RWPE2 (cell line): ENCODE results near the gene MITF.

Experiments used
- ATAC-seq: fragments of 200-7000 bp; cut with Tn5 transposase; 3 replicates; pipeline ENCODE4 v1.9.1; 2021; ENCODE audit warnings: low read depth
- DNase-seq: peaks from one replicate; pipeline ENCODE4 v3.0.0-alpha.2; 2020; ENCODE audit warnings: low spot score
- H3K27ac ChIP-seq: fragments of 450-650 bp; 2 replicates; pipeline ENCODE4 v1.5.1; 2017; ENCODE audit warnings: mild to moderate bottlenecking; ENCODE audit not compliant: poor library complexity, severe bottlenecking
- H3K27me3 ChIP-seq: fragments of 250-450 bp; sonication (Bioruptor Pico); 2 replicates; pipeline ENCODE4 v1.5.1; 2021; ENCODE audit warnings: mild to moderate bottlenecking, moderate library complexity; ENCODE audit not compliant: insufficient read depth, poor library complexity, severe bottlenecking
- H3K36me3 ChIP-seq: fragments of 250-450 bp; sonication (Bioruptor Pico); 2 replicates; pipeline ENCODE4 v1.5.1; 2020; ENCODE audit warnings: low read depth, mild to moderate bottlenecking, moderate library complexity
- H3K4me1 ChIP-seq: fragments of 250-450 bp; sonication (Bioruptor Pico); 2 replicates; pipeline ENCODE4 v1.5.1; 2021; ENCODE audit warnings: mild to moderate bottlenecking, moderate library complexity; ENCODE audit not compliant: insufficient read depth, poor library complexity, severe bottlenecking
- H3K4me3 ChIP-seq: fragments of 250-450 bp; sonication (Bioruptor Pico); 2 replicates; pipeline ENCODE4 v1.5.1; 2021; ENCODE audit warnings: mild to moderate bottlenecking, moderate library complexity; ENCODE audit not compliant: severe bottlenecking
- H3K9me3 ChIP-seq: fragments of 250-450 bp; sonication (Bioruptor Pico); 2 replicates; pipeline ENCODE4 v1.5.1; 2021; ENCODE audit warnings: mild to moderate bottlenecking, moderate library complexity; ENCODE audit not compliant: severe bottlenecking
- TF ChIP-seq, protein P1 (sequence below): fragments of 450-650 bp; IDR thresholded peaks from one replicate; pipeline ENCODE4 v1.5.1; 2017; ENCODE audit warnings: mild to moderate bottlenecking, moderate library complexity; ENCODE audit not compliant: poor library complexity, severe bottlenecking

Gene MITF

GRCh38 chr3:69774029-69774428 is 34.8 kb downstream of the MITF start:
- H3K27ac ChIP-seq, result no peak overlapping the region
- H3K9me3 ChIP-seq, result no peaks in the 10 kb centered on the region
- no peak for ATAC-seq
- DNase-seq, result no peak
- TF ChIP-seq, protein P1, sequence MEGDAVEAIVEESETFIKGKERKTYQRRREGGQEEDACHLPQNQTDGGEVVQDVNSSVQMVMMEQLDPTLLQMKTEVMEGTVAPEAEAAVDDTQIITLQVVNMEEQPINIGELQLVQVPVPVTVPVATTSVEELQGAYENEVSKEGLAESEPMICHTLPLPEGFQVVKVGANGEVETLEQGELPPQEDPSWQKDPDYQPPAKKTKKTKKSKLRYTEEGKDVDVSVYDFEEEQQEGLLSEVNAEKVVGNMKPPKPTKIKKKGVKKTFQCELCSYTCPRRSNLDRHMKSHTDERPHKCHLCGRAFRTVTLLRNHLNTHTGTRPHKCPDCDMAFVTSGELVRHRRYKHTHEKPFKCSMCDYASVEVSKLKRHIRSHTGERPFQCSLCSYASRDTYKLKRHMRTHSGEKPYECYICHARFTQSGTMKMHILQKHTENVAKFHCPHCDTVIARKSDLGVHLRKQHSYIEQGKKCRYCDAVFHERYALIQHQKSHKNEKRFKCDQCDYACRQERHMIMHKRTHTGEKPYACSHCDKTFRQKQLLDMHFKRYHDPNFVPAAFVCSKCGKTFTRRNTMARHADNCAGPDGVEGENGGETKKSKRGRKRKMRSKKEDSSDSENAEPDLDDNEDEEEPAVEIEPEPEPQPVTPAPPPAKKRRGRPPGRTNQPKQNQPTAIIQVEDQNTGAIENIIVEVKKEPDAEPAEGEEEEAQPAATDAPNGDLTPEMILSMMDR, result no peak
- peaks cover 35% of the 10 kb centered on the region for H3K4me1 ChIP-seq
- H3K27me3 ChIP-seq, result no peaks in the 10 kb centered on the region
- H3K4me3 ChIP-seq, result no peak overlapping the region
- H3K36me3 ChIP-seq, result no peaks in the 10 kb centered on the region

DNA sequence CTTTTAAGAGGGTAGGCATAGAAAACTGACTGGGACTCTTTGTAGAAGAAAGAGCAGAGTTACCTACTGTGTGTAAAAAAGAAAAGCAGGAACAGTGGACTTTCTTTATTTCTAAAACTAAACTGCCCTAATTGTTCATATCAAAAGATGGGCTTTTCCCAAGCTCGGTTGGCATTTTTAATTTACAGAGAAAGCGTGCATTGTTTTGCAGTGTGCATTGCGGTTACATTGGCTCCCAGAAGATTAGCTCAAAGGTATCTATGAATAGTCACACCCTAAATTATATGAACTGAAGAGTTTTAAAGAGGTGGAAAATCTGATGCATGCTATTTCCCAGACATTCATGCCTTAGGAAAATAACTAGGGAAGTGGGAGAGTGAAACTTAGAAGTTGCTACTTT is 36.5 kb downstream of the MITF start:
- no peak overlapping the region for H3K27ac ChIP-seq
- ATAC-seq, result no peak
- no peaks in the 10 kb centered on the region for H3K36me3 ChIP-seq
- no peaks in the 10 kb centered on the region for H3K9me3 ChIP-seq
- TF ChIP-seq, protein P1, result no peak
- DNase-seq, result no peak
- H3K4me1 ChIP-seq, result peaks cover 20% of the 10 kb centered on the region
- no peaks in the 10 kb centered on the region for H3K27me3 ChIP-seq
- no peak overlapping the region for H3K4me3 ChIP-seq

- Histone ChIP-seq H3K36me3 (no peaks in the 10 kb centered on the region), H3K27me3 (no peaks in the 10 kb centered on the region), H3K27ac (no peak overlapping the region), H3K4me3 (no peak overlapping the region), H3K9me3 (no peaks in the 10 kb centered on the region), H3K4me1 (peaks cover 15% of the 10 kb centered on the region)
- TF ChIP-seq, protein P1, result no peak
- DNase-seq (no peak), ATAC-seq (no peak)
Measured at GRCh38 chr3:69776289-69776688, 37.0 kb downstream of the MITF start.

DNA sequence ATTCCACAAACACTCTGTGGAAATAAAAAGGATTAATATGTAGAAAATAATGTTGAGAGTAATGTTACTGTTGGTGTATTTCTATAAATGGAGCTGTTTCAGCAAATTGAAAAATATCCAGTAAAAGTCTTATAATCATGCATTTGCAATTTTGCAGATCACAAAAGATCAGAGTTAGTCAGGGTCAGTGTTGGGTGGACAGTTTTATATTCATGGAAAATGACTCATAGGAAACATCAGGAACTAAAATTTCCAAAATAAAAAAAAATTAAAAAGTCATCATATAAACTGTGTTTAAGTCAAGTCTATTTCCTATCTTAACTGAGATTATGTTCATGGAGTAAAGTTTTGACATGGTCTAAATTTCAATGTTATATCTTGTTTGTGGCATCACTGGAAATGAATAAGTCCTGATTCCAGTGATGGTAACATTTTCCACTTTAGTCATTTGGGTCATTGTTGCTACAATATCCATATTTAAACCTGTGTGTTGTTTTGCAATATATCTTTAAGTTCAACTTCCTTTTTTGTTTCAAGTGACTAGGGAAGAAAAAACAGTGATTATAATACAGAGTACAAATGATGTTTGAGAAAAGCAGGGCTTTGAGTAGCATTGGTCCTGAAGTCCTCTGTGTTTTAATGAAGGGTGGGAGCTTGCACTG is 37.8 kb downstream of the MITF start:
- TF ChIP-seq, protein P1, result no peak
- no peaks in the 10 kb centered on the region for H3K27me3 ChIP-seq
- no peaks in the 10 kb centered on the region for H3K9me3 ChIP-seq
- H3K27ac ChIP-seq, result no peak overlapping the region
- H3K4me3 ChIP-seq, result no peak overlapping the region
- no peaks in the 10 kb centered on the region for H3K36me3 ChIP-seq
- no peak for ATAC-seq
- peaks cover 7% of the 10 kb centered on the region for H3K4me1 ChIP-seq
- DNase-seq, result no peak

GRCh38 chr3:69777582-69777967 is 38.3 kb downstream of the MITF start:
- Histone ChIP-seq H3K27me3 (no peaks in the 10 kb centered on the region), H3K36me3 (no peaks in the 10 kb centered on the region), H3K27ac (no peak overlapping the region), H3K4me3 (no peak overlapping the region), H3K4me1 (peaks cover 5% of the 10 kb centered on the region), H3K9me3 (no peaks in the 10 kb centered on the region)
- TF ChIP-seq, protein P1, result no peak
- ATAC-seq, result no peak
- DNase-seq, result no peak
